NCI-H345 (cell line): ENCODE measurements around the gene TBL1X.
"Not testable (repeated sequence)": the region's sequence is repeated elsewhere in the genome, so short reads cannot be mapped to it uniquely, and the experiment has no call there.

Experiments
- DNase-seq: peaks from one replicate; lab custom pipeline; 2025; lab: John Stamatoyannopoulos, UW

Gene TBL1X

DNA sequence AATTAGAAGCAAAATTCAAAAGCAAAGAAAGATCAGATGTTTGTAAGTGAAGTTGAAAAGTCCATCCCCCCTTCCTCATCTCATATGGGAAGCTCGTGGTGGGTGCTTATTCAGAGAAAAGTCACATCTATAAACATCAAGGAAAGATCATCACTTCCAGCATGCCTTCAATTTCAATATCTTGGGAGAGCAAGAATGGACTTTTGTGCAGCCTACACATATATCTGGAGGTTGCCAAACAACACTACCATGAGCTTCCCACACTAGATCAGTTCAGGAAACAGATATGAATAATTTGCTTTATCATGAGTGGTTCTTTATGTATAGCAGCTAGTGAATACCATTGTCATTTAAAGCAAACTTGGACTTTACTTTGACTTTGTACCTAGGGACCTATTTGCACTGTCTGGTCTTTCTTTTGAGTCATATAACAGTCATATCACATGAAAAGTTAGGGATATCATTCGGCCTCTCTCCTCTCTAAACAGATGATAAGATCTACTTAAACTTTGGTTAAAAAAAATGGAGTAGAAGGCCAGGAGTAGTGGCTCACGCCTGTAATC lies 5.6 kb upstream of the TBL1X start:
- DNase-seq: no peak

DNA sequence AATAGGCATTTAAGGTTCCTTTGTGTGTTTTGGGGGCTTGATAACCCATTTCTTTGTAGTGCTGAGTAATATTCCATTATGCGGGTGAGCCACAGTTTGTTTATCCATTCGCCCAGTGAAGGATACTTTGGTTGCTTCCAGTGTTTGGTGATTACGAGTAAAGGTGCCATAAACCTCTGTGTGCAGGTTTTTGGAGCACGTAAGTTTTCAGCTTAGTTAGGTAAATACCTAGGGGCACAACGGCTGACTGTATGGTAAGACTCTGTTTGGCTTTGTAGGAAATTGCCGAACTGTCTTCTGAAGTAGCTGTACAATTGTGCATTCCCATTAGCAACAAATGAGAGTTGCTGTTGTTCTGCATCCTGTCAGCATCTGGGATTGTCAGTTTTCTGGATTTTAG lies 3.8 kb upstream of the TBL1X start:
- DNase-seq: no peak

DNA sequence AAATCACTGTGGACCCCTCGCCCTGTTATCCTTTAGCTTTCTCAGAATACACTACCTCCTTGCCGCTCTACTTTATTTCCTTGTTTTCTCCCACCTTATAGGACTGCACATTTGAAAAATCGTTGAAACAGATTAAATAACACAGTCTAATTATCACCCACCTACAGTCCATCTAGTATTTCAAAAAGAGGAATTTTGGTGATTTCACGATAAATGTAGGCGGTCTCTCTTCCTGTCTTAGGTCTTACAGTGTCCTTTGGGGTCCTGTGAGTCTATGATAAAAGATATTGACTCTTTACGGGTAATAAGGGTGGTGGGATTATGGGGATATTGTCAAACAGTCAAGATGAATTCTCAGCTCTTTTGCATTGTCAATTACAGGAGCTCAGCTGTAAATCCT lies 2.4 kb upstream of the TBL1X start:
- no peak for DNase-seq

GRCh38 chrX:9465380-9466123 lies 694 bp downstream of the TBL1X start:
- no peak for DNase-seq

GRCh38 chrX:9466124-9466495 lies 1.3 kb downstream of the TBL1X start:
- peak; percentile 17 for DNase-seq

GRCh38 chrX:9466736-9467135 lies 1.9 kb downstream of the TBL1X start:
- no peak for DNase-seq

- DNase-seq: no peak
These were observed 2.3 kb downstream of the TBL1X start for GRCh38 chrX:9467146-9467545.

DNA sequence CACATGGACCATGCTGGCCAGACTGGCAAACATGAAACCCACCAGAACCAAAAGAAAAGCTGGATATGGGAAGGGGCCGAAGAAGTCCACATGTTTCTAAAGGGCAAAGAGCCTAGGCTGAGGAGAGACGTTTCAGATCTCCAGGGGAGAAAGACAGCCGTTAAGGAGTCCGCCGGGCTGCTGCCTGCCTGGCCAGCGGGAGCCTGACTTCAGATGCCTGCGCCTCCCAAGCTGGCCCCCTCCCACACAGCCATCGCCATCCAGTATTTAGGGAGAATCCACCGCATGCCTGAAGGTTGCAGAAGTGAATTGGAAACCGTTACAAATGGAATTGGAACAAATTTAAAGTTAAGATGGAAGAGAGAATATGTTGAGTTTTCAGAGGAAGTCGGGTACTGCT lies 2.9 kb downstream of the TBL1X start:
- no peak for DNase-seq

DNA sequence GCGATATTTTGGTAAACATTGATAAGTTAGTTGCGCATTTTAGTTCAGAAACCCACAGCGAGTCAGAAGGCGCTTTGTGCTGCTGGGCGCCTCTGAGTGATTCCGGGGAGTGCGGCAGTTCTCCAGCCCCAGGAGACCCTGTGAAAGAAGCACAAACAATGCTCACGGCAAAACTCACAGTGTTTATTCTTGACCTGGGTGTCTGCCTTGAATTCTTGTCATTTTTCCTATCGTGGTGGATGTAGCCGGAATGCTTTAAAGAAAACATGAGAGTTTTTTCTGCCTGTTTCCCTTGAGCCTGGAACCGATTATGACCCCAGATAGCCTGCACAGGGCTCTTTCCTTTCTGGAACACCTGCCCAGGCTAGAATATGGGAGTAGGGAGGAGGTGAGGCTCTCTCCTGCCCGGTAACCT lies 6.7 kb downstream of the TBL1X start:
- no peak for DNase-seq

DNA sequence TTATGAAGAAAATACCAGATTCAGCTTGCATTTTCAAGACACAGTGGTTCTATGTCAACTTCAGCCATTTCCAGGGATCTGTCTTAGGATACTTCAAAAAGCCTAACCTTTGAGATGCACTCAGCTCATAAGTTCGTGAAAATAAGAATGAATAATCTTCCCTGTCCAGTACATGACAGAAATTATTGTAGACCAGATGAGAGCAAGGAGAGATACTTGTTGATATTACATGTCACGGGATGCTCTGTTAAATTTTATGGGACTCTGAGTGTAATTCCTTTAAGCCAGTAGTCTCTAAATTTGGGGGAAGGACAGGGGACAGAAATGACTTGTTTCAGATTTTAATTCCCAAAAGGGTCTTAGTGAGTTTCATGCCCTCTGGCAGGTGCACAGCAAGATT lies 8.8 kb downstream of the TBL1X start:
- DNase-seq: no peak

GRCh38 chrX:9475417-9475816 lies 10.6 kb downstream of the TBL1X start:
- DNase-seq: not testable (repeated sequence)

GRCh38 chrX:9475984-9476383 lies 11.1 kb downstream of the TBL1X start:
- no peak for DNase-seq

DNA sequence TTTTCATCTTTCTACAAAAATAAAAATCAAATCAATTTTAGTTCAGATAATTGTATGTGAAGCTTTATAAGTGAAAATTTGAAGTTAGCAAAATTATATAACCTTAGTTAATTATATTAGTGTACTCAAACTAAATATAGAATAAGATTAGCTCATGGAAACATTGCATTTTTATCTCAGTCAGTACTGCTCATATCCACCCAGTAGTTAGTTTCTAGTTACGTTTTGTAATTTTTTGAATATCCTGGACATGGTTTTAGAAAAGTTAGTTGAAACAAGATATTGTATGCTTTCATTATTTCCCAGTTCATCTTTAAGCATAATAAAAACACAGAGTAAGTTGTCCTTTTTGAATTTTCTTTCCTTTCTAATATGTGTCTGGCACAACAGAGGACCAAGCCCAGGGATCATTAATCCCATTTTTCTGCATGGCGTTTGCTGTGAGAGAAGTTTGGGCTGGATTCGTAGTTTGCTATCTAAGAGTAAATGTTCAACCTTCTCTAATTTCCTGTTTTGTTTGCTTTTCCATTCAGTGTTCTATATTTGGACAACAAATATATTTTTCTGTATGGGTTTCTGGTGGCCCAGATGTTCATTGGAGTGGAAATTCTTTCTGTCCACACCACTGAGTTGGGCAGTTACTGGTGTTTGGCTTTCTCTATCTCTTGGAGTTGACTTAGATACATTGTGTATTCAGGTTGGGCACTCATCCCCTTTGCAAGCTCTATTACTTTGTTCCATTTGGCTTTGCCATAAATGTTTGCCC lies 12.1 kb downstream of the TBL1X start:
- DNase-seq: no peak

- DNase-seq: no peak
These were observed 17.6 kb downstream of the TBL1X start for GRCh38 chrX:9482408-9482807.

- DNase-seq: no peak
These were observed 18.0 kb downstream of the TBL1X start for GRCh38 chrX:9482837-9483236.

DNA sequence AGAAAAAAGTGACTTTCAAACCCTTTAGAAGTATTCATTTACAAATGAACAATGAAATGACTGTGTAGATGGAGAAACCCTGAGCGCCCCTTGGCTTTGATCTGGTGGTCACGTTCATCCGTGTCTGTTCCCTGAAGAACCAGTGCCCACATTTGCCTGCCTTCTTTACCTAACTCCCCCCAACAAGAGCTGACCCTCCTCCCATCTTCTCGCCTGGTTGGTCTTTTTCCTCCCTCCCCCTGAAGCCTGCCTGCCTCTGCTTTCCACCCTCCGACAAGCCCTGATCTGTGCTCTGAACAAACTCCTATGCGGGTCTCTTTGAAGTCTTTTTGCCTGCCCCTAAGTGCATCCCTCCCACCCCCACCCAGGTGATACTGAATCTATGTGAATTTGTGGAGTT lies 18.5 kb downstream of the TBL1X start:
- DNase-seq: no peak

GRCh38 chrX:9486786-9487387 lies 22.0 kb downstream of the TBL1X start:
- DNase-seq: no peak

GRCh38 chrX:9488586-9488985 lies 23.7 kb downstream of the TBL1X start:
- DNase-seq: no peak

GRCh38 chrX:9489234-9489633 lies 24.4 kb downstream of the TBL1X start:
- no peak for DNase-seq

DNA sequence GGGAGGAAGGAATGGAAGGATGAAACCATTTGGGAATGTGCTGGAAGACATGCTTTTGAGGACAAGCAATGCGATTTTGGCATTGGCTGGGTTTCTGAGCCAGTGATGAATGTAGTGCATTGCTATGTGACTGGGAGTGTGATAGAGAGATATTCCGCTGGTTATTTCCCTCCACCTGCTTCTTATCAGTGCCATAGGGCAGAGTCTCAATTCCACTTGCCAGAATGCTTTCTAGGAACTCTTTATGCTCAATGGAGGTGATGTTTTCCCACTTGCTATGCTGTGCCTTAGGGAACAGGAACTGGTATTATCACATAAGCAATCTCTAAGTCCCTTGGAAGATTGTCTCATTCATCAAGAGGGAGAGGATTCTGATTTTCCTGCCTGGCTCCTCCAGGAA lies 28.0 kb downstream of the TBL1X start:
- DNase-seq: no peak

DNA sequence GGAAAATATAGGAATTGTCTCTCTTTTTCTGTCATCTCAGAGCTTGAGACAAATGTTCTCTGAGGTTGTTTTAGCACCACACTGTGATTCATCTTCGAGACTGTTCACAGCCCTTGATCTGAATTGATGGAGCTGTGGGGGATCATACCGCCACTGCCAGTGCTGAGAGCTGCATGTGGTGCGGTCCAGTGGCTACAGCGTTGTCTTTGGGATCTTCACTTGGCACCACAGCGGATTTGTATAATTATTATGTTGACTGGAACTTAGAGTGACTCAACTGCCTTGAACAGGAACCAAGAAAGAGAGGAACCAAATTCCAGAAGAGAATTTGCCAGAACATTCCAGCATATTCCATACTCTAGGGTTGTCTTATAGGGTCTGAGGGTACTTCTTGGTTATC lies 29.1 kb downstream of the TBL1X start:
- DNase-seq: no peak

GRCh38 chrX:9494771-9495170 lies 29.9 kb downstream of the TBL1X start:
- no peak for DNase-seq

GRCh38 chrX:9495496-9495895 lies 30.6 kb downstream of the TBL1X start:
- no peak for DNase-seq
